Inferior parietal cortex (tissue), 1 donor: Measurements from ENCODE around the gene MED26.

Source experiments
- DNase-seq: peaks from one replicate; pipeline ENCODE4 v3.0.0-alpha.2; 2016; ENCODE audit errors: extremely low spot score

Gene MED26

GRCh38 chr19:16649734-16650133 is 21.7 kb upstream of the MED26 start:
- no peak for DNase-seq

- peak; percentile 80 for DNase-seq
These were observed 17.1 kb upstream of the MED26 start for GRCh38 chr19:16645140-16645539.

- DNase-seq = no peak
These were observed 13.7 kb upstream of the MED26 start for GRCh38 chr19:16641695-16642094.

- no peak for DNase-seq
These were observed 12.9 kb upstream of the MED26 start for GRCh38 chr19:16640951-16641350.

- DNase-seq = no peak
These were observed 10.7 kb upstream of the MED26 start for GRCh38 chr19:16638666-16639065.

GRCh38 chr19:16637535-16637934 is 9.5 kb upstream of the MED26 start:
- no peak for DNase-seq

- DNase-seq = no peak
These were observed 3.5 kb upstream of the MED26 start for GRCh38 chr19:16631465-16631864.

- peak; percentile 15 for DNase-seq
These were observed 1.1 kb upstream of the MED26 start for GRCh38 chr19:16628984-16629691.

- no peak for DNase-seq
These were observed 149 bp downstream of the MED26 start for GRCh38 chr19:16627928-16628182.

GRCh38 chr19:16627193-16627927 is 644 bp downstream of the MED26 start:
- no peak for DNase-seq

GRCh38 chr19:16626796-16627192 is 1.2 kb downstream of the MED26 start:
- DNase-seq = no peak

- DNase-seq = no peak
These were observed 2.6 kb downstream of the MED26 start for GRCh38 chr19:16625163-16625958.

- DNase-seq = no peak
These were observed 3.8 kb downstream of the MED26 start for GRCh38 chr19:16624236-16624635.

- DNase-seq = no peak
These were observed 4.4 kb downstream of the MED26 start for GRCh38 chr19:16623576-16623975.

- no peak for DNase-seq
These were observed 4.9 kb downstream of the MED26 start for GRCh38 chr19:16623066-16623465.

- DNase-seq = no peak
These were observed 6.7 kb downstream of the MED26 start for GRCh38 chr19:16621165-16621800.

- DNase-seq = no peak
These were observed 7.4 kb downstream of the MED26 start for GRCh38 chr19:16620584-16620983.

- no peak for DNase-seq
These were observed 8.0 kb downstream of the MED26 start for GRCh38 chr19:16620018-16620417.

- DNase-seq = no peak
These were observed 8.5 kb downstream of the MED26 start for GRCh38 chr19:16619457-16619856.

GRCh38 chr19:16618248-16618647 is 9.8 kb downstream of the MED26 start:
- no peak for DNase-seq

- no peak for DNase-seq
These were observed 12.2 kb downstream of the MED26 start for GRCh38 chr19:16615808-16616207.

GRCh38 chr19:16614941-16615340 is 13.1 kb downstream of the MED26 start:
- DNase-seq = no peak
